PC-3 (cell line): ENCODE measurements around the gene TMEM131. TPM values are rescaled to one million over a fixed set of nuclear protein-coding genes. Genes with fewer than 3 reads are reported as not detected.

ENCODE experiments used
- ATAC-seq: fragments of 200-7000 bp; cut with Tn5 transposase; 2 replicates; pipeline ENCODE4 v1.9.1; 2020; ENCODE audit warnings: mild to moderate bottlenecking, moderate library complexity
- BruUV-seq: library from RNA; stranded (reverse); fragments of 400-500 nt; replicated peaks from 2 replicates; lab custom pipeline; 2021; lab: Mats Ljungman, UMichigan
- CTCF ChIA-PET: fragments of 300-600 bp; sonication (Branson Sonifier 250); formaldehyde crosslinking; loops from one replicate; lab custom pipeline; 2022; ENCODE audit warnings: antibody characterized with exemption; lab: Charles Lee
- POLR2A ChIA-PET: fragments of 300-600 bp; sonication (Branson Sonifier 250); formaldehyde crosslinking; loops from one replicate; lab custom pipeline; 2022; ENCODE audit warnings: antibody characterized with exemption; ENCODE audit not compliant: unreplicated experiment; lab: Charles Lee
- DNase-seq: peaks from one replicate; pipeline ENCODE4 v3.0.0-alpha.2; 2015
- H2AFZ ChIP-seq: fragments of 300-600 bp; sonication (generic); 2 replicates; pipeline ENCODE4 v1.6.0; 2016; ENCODE audit warnings: antibody characterized with exemption, low read length
- H3F3A ChIP-seq: fragments of 300-600 bp; sonication (generic); one replicate; pipeline ENCODE4 v1.6.0; 2017; ENCODE audit warnings: antibody characterized with exemption, low read length, control low read depth, mild to moderate bottlenecking; ENCODE audit not compliant: unreplicated experiment
- H3K27ac ChIP-seq: fragments of 300-600 bp; sonication (generic); 2 replicates; pipeline ENCODE4 v1.5.1; 2016; ENCODE audit warnings: mild to moderate bottlenecking, low read length
- H3K27me3 ChIP-seq: fragments of 300-600 bp; sonication (generic); 2 replicates; pipeline ENCODE4 v1.6.1; 2016; ENCODE audit warnings: low read length, mixed read lengths
- H3K36me3 ChIP-seq: fragments of 300-600 bp; sonication (generic); 2 replicates; pipeline ENCODE4 v1.6.1; 2016; ENCODE audit warnings: low read depth, mixed run types, low read length, mixed read lengths
- H3K4me1 ChIP-seq: fragments of 300-600 bp; sonication (generic); 2 replicates; pipeline ENCODE4 v1.5.1; 2016; ENCODE audit warnings: low read length; ENCODE audit not compliant: insufficient read depth
- H3K4me2 ChIP-seq: fragments of 300-600 bp; sonication (generic); 2 replicates; pipeline ENCODE4 v1.6.0; 2016; ENCODE audit warnings: low read length
- H3K4me3 ChIP-seq: fragments of 300-600 bp; sonication (generic); 2 replicates; pipeline ENCODE4 v1.5.1; 2016; ENCODE audit warnings: mild to moderate bottlenecking, low read length, mixed read lengths
- H3K79me2 ChIP-seq: fragments of 300-600 bp; sonication (generic); 2 replicates; pipeline ENCODE4 v1.6.1; 2017; ENCODE audit warnings: low read length, mixed read lengths
- H3K9ac ChIP-seq: fragments of 300-600 bp; sonication (generic); 2 replicates; pipeline ENCODE4 v1.6.0; 2016; ENCODE audit warnings: mild to moderate bottlenecking, low read length
- H3K9me2 ChIP-seq: fragments of 300-600 bp; sonication (generic); replicated peaks from 2 replicates; pipeline ENCODE4 v1.6.1; 2016; ENCODE audit warnings: mixed run types, low read length, mixed read lengths
- H3K9me3 ChIP-seq: fragments of 300-600 bp; sonication (generic); 2 replicates; pipeline ENCODE4 v1.6.1; 2016; ENCODE audit warnings: low read length, mixed read lengths
- H4K20me1 ChIP-seq: fragments of 300-600 bp; sonication (generic); 2 replicates; pipeline ENCODE4 v1.6.1; 2016; ENCODE audit warnings: low read length, mixed read lengths
- EZH2 ChIP-seq: fragments of 300-600 bp; sonication (generic); IDR thresholded peaks from one replicate; pipeline ENCODE4 v1.6.1; 2017; ENCODE audit warnings: antibody characterized with exemption, mild to moderate bottlenecking, low read length; ENCODE audit not compliant: unreplicated experiment
- EZH2phosphoT487 ChIP-seq: fragments of 300-600 bp; sonication (generic); IDR thresholded peaks from 2 replicates; pipeline ENCODE4 v1.6.1; 2018; ENCODE audit warnings: mild to moderate bottlenecking, antibody characterized with exemption, low read length, borderline replicate concordance
- intact Hi-C: fragments of 100-400 bp; cut with micrococcal nuclease; formaldehyde crosslinking; loops from 2 replicates; pipeline ENCODE4 v1.9.0; 2023
- total RNA-seq: library from RNA; depleted of rRNA; stranded (reverse); fragments of >200 nt; gene quantifications from 2 replicates; pipeline ENCODE4 v1.2.3, GENCODE V29; 2014
- TF ChIP-seq, protein P1 (sequence below): fragments of 300-600 bp; sonication (generic); conservative IDR thresholded peaks from 2 replicates; pipeline ENCODE4 v1.5.1; 2017; ENCODE audit warnings: antibody characterized with exemption, low read depth, mild to moderate bottlenecking, low read length

TMEM131 gene
- total RNA-seq, 1 experiment from 2014 or later = 21.1 TPM

GRCh38 chr2:97730245-97730644 lies 265.5 kb downstream of the TMEM131 start:
- no TSS peak for BruUV-seq
- Histone ChIP-seq H3K36me3 (no peaks in the 10 kb centered on the region), H3K27me3 (no peaks in the 10 kb centered on the region), H2AFZ (no peak overlapping the region), H3F3A (no peaks in the 10 kb centered on the region), H3K9me3 (no peaks in the 10 kb centered on the region), H3K9me2 (no peaks in the 10 kb centered on the region), H3K4me3 (no peak overlapping the region), H3K79me2 (no peaks in the 10 kb centered on the region), H3K9ac (no peak overlapping the region), H3K4me2 (no peak overlapping the region), H3K4me1 (peaks cover 9% of the 10 kb centered on the region), H4K20me1 (no peaks in the 10 kb centered on the region), H3K27ac (no peak overlapping the region)
- TF ChIP-seq EZH2 (no peak), EZH2phosphoT487 (no peak)
- TF ChIP-seq, protein P1, sequence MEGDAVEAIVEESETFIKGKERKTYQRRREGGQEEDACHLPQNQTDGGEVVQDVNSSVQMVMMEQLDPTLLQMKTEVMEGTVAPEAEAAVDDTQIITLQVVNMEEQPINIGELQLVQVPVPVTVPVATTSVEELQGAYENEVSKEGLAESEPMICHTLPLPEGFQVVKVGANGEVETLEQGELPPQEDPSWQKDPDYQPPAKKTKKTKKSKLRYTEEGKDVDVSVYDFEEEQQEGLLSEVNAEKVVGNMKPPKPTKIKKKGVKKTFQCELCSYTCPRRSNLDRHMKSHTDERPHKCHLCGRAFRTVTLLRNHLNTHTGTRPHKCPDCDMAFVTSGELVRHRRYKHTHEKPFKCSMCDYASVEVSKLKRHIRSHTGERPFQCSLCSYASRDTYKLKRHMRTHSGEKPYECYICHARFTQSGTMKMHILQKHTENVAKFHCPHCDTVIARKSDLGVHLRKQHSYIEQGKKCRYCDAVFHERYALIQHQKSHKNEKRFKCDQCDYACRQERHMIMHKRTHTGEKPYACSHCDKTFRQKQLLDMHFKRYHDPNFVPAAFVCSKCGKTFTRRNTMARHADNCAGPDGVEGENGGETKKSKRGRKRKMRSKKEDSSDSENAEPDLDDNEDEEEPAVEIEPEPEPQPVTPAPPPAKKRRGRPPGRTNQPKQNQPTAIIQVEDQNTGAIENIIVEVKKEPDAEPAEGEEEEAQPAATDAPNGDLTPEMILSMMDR = no peak
- intact Hi-C loops = no loop called here
- DNase-seq = peak; percentile 7
- no peak for ATAC-seq
- ChIA-PET POLR2A (no interaction called here), CTCF (no interaction called here)

DNA sequence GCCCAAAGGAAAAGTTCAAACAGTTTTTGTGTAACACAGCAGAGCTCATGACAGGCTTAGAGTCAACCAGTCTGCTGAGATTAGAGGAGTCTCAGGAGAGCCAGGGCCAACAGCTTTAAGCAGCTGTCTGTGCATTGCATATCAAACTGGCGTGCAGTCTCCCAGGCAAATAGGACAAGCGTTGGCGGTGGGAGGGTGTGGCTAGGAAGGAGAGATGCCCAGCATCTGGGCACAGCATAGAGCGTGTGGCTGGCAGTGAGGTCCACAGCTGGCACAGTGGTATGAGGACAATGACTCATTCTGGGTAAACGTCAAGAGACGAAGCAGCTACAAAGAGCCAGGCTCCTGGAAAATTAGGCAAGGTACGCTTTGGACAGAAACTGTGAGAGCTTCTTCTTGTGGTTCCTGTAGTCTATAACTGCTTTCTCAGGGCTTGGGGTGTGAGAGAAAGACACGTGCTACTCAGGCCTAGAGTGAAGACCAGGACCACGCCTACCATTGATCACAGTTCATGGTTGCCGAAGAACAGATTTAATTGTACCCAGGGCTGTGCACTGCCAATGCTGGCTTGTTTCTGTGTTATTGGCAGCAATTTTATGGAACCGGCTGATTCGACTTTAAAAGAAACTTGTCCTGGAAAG lies 267.5 kb downstream of the TMEM131 start:
- Histone ChIP-seq H2AFZ (no peak overlapping the region), H3K4me1 (peaks cover 9% of the 10 kb centered on the region), H3K4me3 (no peak overlapping the region), H3K27ac (no peak overlapping the region), H3K9ac (no peak overlapping the region), H4K20me1 (no peaks in the 10 kb centered on the region), H3K36me3 (no peaks in the 10 kb centered on the region), H3K9me3 (no peaks in the 10 kb centered on the region), H3K4me2 (peak overlapping the region; percentile 3; the same call in 1 of the 2 replicates), H3K79me2 (no peaks in the 10 kb centered on the region), H3K27me3 (no peaks in the 10 kb centered on the region), H3K9me2 (no peaks in the 10 kb centered on the region), H3F3A (no peaks in the 10 kb centered on the region)
- no TSS peak for BruUV-seq
- ChIA-PET POLR2A (interaction anchor here (0.6 kb wide), 1 partner anchor 12 kb away, joined by 5 read pairs; no protein-coding TSS in a partner anchor), CTCF (no interaction called here)
- DNase-seq = peak; percentile 70
- ATAC-seq = peak; percentile 99
- intact Hi-C loops = no loop called here
- no peak for TF ChIP-seq EZH2phosphoT487
- no peak for TF ChIP-seq EZH2
- TF ChIP-seq, protein P1 = no peak

DNA sequence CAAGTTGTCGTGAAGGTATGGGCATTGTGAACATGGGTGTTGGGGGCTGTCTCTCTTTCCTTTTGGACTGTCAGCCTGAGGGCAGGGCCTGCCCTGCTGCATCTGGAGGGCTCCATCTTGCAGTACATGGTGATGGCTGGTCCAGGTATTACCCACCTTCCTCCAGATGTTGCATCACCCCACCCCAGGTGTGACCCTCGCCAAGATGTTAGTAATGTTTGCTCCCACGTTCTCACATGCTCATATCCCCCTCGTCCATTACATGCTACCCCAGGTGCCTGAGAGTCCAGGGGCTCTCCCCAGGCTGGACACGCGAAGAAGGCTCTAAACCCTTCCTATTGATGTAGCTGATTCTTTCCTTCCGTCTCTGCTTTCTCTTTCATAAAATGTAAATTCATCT lies 268.5 kb downstream of the TMEM131 start:
- H4K20me1 ChIP-seq = no peaks in the 10 kb centered on the region
- H3K27me3 ChIP-seq = no peaks in the 10 kb centered on the region
- no peak overlapping the region for H2AFZ ChIP-seq
- TF ChIP-seq, protein P1 = no peak
- TF ChIP-seq EZH2 (no peak), EZH2phosphoT487 (no peak)
- ChIA-PET CTCF (no interaction called here), POLR2A (no interaction called here)
- no peak overlapping the region for H3K9ac ChIP-seq
- intact Hi-C loops = no loop called here
- no peaks in the 10 kb centered on the region for H3K9me3 ChIP-seq
- no peaks in the 10 kb centered on the region for H3F3A ChIP-seq
- BruUV-seq = no TSS peak
- no peak for ATAC-seq
- H3K27ac ChIP-seq = no peak overlapping the region
- no peak for DNase-seq
- no peak overlapping the region for H3K4me3 ChIP-seq
- no peaks in the 10 kb centered on the region for H3K9me2 ChIP-seq
- H3K79me2 ChIP-seq = no peaks in the 10 kb centered on the region
- H3K4me2 ChIP-seq = no peak overlapping the region
- H3K36me3 ChIP-seq = no peaks in the 10 kb centered on the region
- peaks cover 9% of the 10 kb centered on the region for H3K4me1 ChIP-seq
